Heart left ventricle (tissue), 16 donors: ENCODE results near the gene SLC7A10. TPM values are rescaled to one million over a fixed set of nuclear protein-coding genes. Genes with fewer than 3 reads are reported as not detected.

ENCODE experiments used
- ATAC-seq, 4 donors: fragments of 200-7000 bp; cut with Tn5 transposase; one replicate each; pipeline ENCODE4 v1.9.1; 2020 to 2022; ENCODE audit warnings: moderate library complexity in 4 of 4, mild to moderate bottlenecking in 3 of 4, moderate number of reproducible peaks in 1 of 4
- DNase-seq, 5 donors: peaks; one replicate each; pipeline ENCODE4 v3.0.0-alpha.2; 2020
- H3K27ac ChIP-seq, 12 donors: fragments of 200-600 bp; sonication (generic) in 4 of 12; one replicate each; pipeline versions ENCODE4 v1.5.0 to v1.8.0; 2016 to 2022; ENCODE audit warnings: mild to moderate bottlenecking in 2 of 12
- H3K27me3 ChIP-seq, 9 donors: fragments of 200-600 bp; sonication (generic) in 2 of 9; one replicate each; pipeline versions ENCODE4 v1.5.1 to v1.8.0; 2016 to 2022; ENCODE audit warnings: mild to moderate bottlenecking in 3 of 9
- H3K36me3 ChIP-seq, 9 donors: fragments of 200-600 bp; sonication (generic) in 2 of 9; one replicate each; pipeline versions ENCODE4 v1.5.0 to v1.8.0; 2018 to 2022; ENCODE audit warnings: mild to moderate bottlenecking in 2 of 9
- H3K4me1 ChIP-seq, 12 donors: fragments of 200-600 bp; sonication (generic) in 4 of 12; one replicate each; pipeline versions ENCODE4 v1.5.0 to v1.8.0; 2016 to 2022; ENCODE audit warnings: mild to moderate bottlenecking in 3 of 12
- H3K4me3 ChIP-seq, 12 donors: fragments of 200-600 bp; sonication (generic) in 4 of 12; one replicate each; pipeline versions ENCODE4 v1.5.0 to v1.8.0; 2017 to 2022; ENCODE audit warnings: mild to moderate bottlenecking in 9 of 12, moderate library complexity in 4 of 12
- H3K9me3 ChIP-seq, 12 donors: fragments of 200-600 bp; sonication (generic) in 4 of 12; one replicate each; pipeline versions ENCODE4 v1.5.0 to v1.8.0; 2016 to 2022; ENCODE audit warnings: mild to moderate bottlenecking in 1 of 12
- CTCF ChIP-seq, 12 donors: fragments of 200-600 bp; sonication (generic) in 4 of 12; IDR thresholded peaks; one replicate each; pipeline versions ENCODE4 v1.5.0 to v1.8.0; 2018 to 2022; ENCODE audit warnings: antibody characterized with exemption in 12 of 12, mild to moderate bottlenecking in 5 of 12
- POLR2A ChIP-seq, 2 donors: fragments of 450-650 bp; IDR thresholded peaks; one replicate each; pipeline ENCODE4 v1.6.1; 2017; ENCODE audit warnings: antibody characterized with exemption in 2 of 2, mild to moderate bottlenecking in 2 of 2, moderate library complexity in 2 of 2
- WGBS, 4 donors: extraction: QIAGEN DNeasy Blood & Tissue Kit in 2 of 4; methylation state at CpG; one replicate each; pipeline versions ENCODE4 v1.1.5 to v1.1.7; 2013 to 2018; 5-methylcytosine and 5-hydroxymethylcytosine counted together
- intact Hi-C, 10 donors: fragments of 100-400 bp; cut with DNase I; formaldehyde crosslinking; loops; one replicate each; pipeline versions ENCODE4 v1.11.1 to v1.14.2; 2022
- polyA plus RNA-seq, 2 donors: library from polyadenylated mRNA; stranded (reverse); fragments of 200-250 nt; gene quantifications; one replicate each; pipeline ENCODE4 v1.2.3, GENCODE V29; 2013
- total RNA-seq, 9 donors: library from RNA; depleted of rRNA in 2 of 9; stranded (reverse); fragments of >200 nt in 2 of 9; fragmentation: NEBNext Ultra II Directional in 3 of 9; extraction: Animal tissue kit (Norgen Biotek cat#: 25700) in 3 of 9; gene quantifications; one replicate each; pipeline versions ENCODE4 v1.1.0 to v1.2.4, GENCODE V29; 2016 to 2023
- donor health status: ischemic (EF 13 %, LVEDD 7.1; RV severe dilation, severe dysfunction).
- donor health status: healthy with polysubstance abuse.
- donor health status: DM: no; HTN: yes; CAD: no.
- donor health status: DM: no; HTN: no; CAD: no.
- donor health status: ischemic (EF 25% LVEDD 6.9; RV normal size, moderate dysfunction).
- donor health status: ischemic (EF 25% LVEDD 5.7; RV mildly dilated, moderate dysfunction).
- donor health status: healthy.
- donor health status: DM: yes; HTN: yes; CAD: no.
- donor health status: ischemic (EF 35%, LVEDD 5.7; RV mildly dilated, moderate dysfunction).
- donor health status: nonischemic (EF 11% LVEDD 7.7; RV severe dilation, severe dysfunction).
- donor health status: DM: yes; HTN: yes; CAD: no.
- donor health status: PGD.
- donor health status: ischemic (EF 29% LVEDD 5.4; RV normal size, mild dysfunction).
- donor health status: nonischemic (EF 23%, LVEDD 6.1; RV moderate dilation, normal function).

SLC7A10 gene
- total and polyA plus RNA-seq, 11 donors = 0.11 to 2.3 (median 0.34) TPM; not detected in 5

- no peak for DNase-seq
- no peak overlapping the region for H3K27ac ChIP-seq
- peaks cover 0 to 9% (median 0%) of the 10 kb centered on the region in 12 donors for H3K4me1 ChIP-seq
- ATAC-seq = no peak
- no peaks in the 10 kb centered on the region for H3K27me3 ChIP-seq
- no peak for TF ChIP-seq CTCF (IDR thresholded peaks at IDR 0.05)
- no peak for TF ChIP-seq POLR2A (IDR thresholded peaks at IDR 0.05)
- H3K4me3 ChIP-seq = no peak overlapping the region
- intact Hi-C loops = no loop called here
- H3K36me3 ChIP-seq = no peaks in the 10 kb centered on the region
- no peaks in the 10 kb centered on the region for H3K9me3 ChIP-seq
- 84 to 98% (median 97%) methylated on average over 4 of the region's 4 CpGs for WGBS, 4 donors
Measured at GRCh38 chr19:33159149-33159548, 66.5 kb downstream of the SLC7A10 start.

Other genes with a start within 250 kb of the SLC7A10 start
- 1 to 10 TPM in 7 of 9 donors, under 1 TPM in 2; 0.35 to 3.7 (median 1.9) TPM for gene RHPN2, start 161.0 kb downstream of the SLC7A10 start, total RNA-seq
- 1 to 10 TPM in 1 of 2 donors, under 1 TPM in 1; 0.72 to 1.1 TPM for gene RHPN2, start 161.0 kb downstream of the SLC7A10 start, polyA plus RNA-seq
- 1 to 10 TPM; 3.4 to 6.7 (median 6.4) TPM for gene GPATCH1, start 144.7 kb downstream of the SLC7A10 start, total RNA-seq
- gene GPATCH1, start 144.7 kb downstream of the SLC7A10 start, polyA plus RNA-seq = 1 to 10 TPM; 3.3 to 3.5 TPM
- gene WDR88, start 93.7 kb downstream of the SLC7A10 start, total RNA-seq = under 1 TPM in 1 of 9 donors, not detected in 8; 0.16 TPM
- gene WDR88, start 93.7 kb downstream of the SLC7A10 start, polyA plus RNA-seq = not detected
- gene LRP3, start 31.5 kb downstream of the SLC7A10 start, total RNA-seq = 10 to 100 TPM; 16.0 to 31.7 (median 18.7) TPM
- gene LRP3, start 31.5 kb downstream of the SLC7A10 start, polyA plus RNA-seq = 10 to 100 TPM in 1 of 2 donors, 1 to 10 TPM in 1; 8.2 to 15.8 TPM
- 10 to 100 TPM in 2 of 9 donors, 1 to 10 TPM in 6, under 1 TPM in 1; 0.69 to 40.1 (median 2.5) TPM for gene CEBPA, start 76.7 kb upstream of the SLC7A10 start, total RNA-seq
- gene CEBPA, start 76.7 kb upstream of the SLC7A10 start, polyA plus RNA-seq = 1 to 10 TPM; 1.3 to 3.3 TPM
- gene CEBPG, start 147.9 kb upstream of the SLC7A10 start, total RNA-seq = 10 to 100 TPM; 11.8 to 18.3 (median 14.7) TPM
- gene CEBPG, start 147.9 kb upstream of the SLC7A10 start, polyA plus RNA-seq = 10 to 100 TPM; 12.4 to 30.7 TPM